DOHH2 (cell line): Measurements from ENCODE around the gene MTIF3.
A peak's percentile ranks its signal among the peaks of the same experiment; 100 is the strongest.

ENCODE experiments used
- EZH2phosphoT487 ChIP-seq: fragments of 200-600 bp; sonication (generic); IDR thresholded peaks from 2 replicates; pipeline ENCODE4 v1.6.1; 2017; ENCODE audit warnings: borderline replicate concordance, mild to moderate bottlenecking, antibody characterized with exemption, low read length, moderate library complexity, mixed read lengths
- TF ChIP-seq, protein P1 (sequence below): fragments of 200-600 bp; sonication (generic); IDR thresholded peaks from one replicate; pipeline ENCODE4 v1.5.1; 2014; ENCODE audit warnings: antibody characterized with exemption, mild to moderate bottlenecking, low read depth, low read length; ENCODE audit not compliant: poor library complexity, severe bottlenecking

- TF ChIP-seq, protein P1, sequence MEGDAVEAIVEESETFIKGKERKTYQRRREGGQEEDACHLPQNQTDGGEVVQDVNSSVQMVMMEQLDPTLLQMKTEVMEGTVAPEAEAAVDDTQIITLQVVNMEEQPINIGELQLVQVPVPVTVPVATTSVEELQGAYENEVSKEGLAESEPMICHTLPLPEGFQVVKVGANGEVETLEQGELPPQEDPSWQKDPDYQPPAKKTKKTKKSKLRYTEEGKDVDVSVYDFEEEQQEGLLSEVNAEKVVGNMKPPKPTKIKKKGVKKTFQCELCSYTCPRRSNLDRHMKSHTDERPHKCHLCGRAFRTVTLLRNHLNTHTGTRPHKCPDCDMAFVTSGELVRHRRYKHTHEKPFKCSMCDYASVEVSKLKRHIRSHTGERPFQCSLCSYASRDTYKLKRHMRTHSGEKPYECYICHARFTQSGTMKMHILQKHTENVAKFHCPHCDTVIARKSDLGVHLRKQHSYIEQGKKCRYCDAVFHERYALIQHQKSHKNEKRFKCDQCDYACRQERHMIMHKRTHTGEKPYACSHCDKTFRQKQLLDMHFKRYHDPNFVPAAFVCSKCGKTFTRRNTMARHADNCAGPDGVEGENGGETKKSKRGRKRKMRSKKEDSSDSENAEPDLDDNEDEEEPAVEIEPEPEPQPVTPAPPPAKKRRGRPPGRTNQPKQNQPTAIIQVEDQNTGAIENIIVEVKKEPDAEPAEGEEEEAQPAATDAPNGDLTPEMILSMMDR, result peak; percentile 73
- no peak for TF ChIP-seq EZH2phosphoT487
These were observed 31.4 kb upstream of the MTIF3 start for GRCh38 chr13:27481766-27482165.
